Glutamatergic neuron (in vitro differentiated cells): ENCODE measurements around the gene USP25. TPM values are rescaled to one million over a fixed set of nuclear protein-coding genes. Genes with fewer than 3 reads are reported as not detected.

ENCODE experiments used
- DNase-seq: peaks from one replicate; pipeline ENCODE4 v3.0.0; 2022
- H3K27ac Mint-ChIP-seq: one replicate; pipeline ENCODE4 v1.8.0; 2020; ENCODE audit warnings: mild to moderate bottlenecking, mixed read lengths, inconsistent platforms; ENCODE audit not compliant: unreplicated experiment
- H3K27me3 Mint-ChIP-seq: one replicate; pipeline ENCODE4 v1.8.0; 2020; ENCODE audit warnings: mild to moderate bottlenecking, moderate library complexity, mixed read lengths, inconsistent platforms; ENCODE audit not compliant: unreplicated experiment
- H3K36me3 Mint-ChIP-seq: one replicate; pipeline ENCODE4 v1.8.0; 2020; ENCODE audit warnings: mild to moderate bottlenecking, mixed read lengths, inconsistent platforms; ENCODE audit not compliant: unreplicated experiment
- H3K4me1 Mint-ChIP-seq: one replicate; pipeline ENCODE4 v1.8.0; 2020; ENCODE audit warnings: mild to moderate bottlenecking, low read depth, mixed read lengths, inconsistent platforms; ENCODE audit not compliant: unreplicated experiment
- H3K4me3 Mint-ChIP-seq: one replicate; pipeline ENCODE4 v1.8.0; 2020; ENCODE audit warnings: mild to moderate bottlenecking, mixed read lengths, inconsistent platforms; ENCODE audit not compliant: unreplicated experiment
- H3K9me3 Mint-ChIP-seq: one replicate; pipeline ENCODE4 v1.8.0; 2020; ENCODE audit warnings: mild to moderate bottlenecking, moderate library complexity, mixed read lengths, inconsistent platforms; ENCODE audit not compliant: unreplicated experiment
- total RNA-seq: library from RNA; stranded (reverse); fragmentation: NEBNext Ultra II Directional; extraction: Animal tissue kit (Norgen Biotek cat#: 25700); gene quantifications from one replicate; pipeline ENCODE4 v1.2.1, GENCODE V29; 2021; ENCODE audit not compliant: unreplicated experiment
- TF ChIP-seq, protein P1 (sequence below): fragments of 200-600 bp; sonication (generic); IDR thresholded peaks from one replicate; pipeline ENCODE4 v1.5.0; 2021; ENCODE audit not compliant: partially characterized antibody, unreplicated experiment

USP25 gene
- total RNA-seq, 1 donor from 2014 or later = 16.3 TPM

DNA sequence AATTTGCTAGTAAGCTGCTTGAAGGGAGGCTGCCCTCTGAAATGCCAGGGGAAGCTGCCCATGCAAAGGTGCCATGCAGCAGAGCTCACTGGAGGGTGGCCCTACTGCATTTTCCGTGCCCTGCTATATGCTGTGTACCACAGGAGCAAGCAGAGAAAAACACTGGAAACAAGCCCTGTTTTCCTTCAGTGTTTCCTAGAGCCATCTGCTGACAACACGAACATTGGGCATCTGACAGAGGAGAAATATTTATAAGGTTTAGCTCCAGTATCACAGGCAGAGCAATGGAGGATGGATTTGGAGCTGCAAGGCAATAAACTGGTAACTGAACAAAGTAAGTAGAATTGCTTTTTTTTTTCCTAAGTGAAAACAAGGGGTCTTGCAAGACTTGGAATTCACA, 198.4 kb downstream of the USP25 start:
- H3K9me3 Mint-ChIP-seq = peaks cover 2% of the 10 kb centered on the region
- no peak overlapping the region for H3K27ac Mint-ChIP-seq
- H3K4me3 Mint-ChIP-seq = no peak overlapping the region
- no peak for DNase-seq
- H3K27me3 Mint-ChIP-seq = no peaks in the 10 kb centered on the region
- H3K4me1 Mint-ChIP-seq = no peaks in the 10 kb centered on the region
- TF ChIP-seq, protein P1, sequence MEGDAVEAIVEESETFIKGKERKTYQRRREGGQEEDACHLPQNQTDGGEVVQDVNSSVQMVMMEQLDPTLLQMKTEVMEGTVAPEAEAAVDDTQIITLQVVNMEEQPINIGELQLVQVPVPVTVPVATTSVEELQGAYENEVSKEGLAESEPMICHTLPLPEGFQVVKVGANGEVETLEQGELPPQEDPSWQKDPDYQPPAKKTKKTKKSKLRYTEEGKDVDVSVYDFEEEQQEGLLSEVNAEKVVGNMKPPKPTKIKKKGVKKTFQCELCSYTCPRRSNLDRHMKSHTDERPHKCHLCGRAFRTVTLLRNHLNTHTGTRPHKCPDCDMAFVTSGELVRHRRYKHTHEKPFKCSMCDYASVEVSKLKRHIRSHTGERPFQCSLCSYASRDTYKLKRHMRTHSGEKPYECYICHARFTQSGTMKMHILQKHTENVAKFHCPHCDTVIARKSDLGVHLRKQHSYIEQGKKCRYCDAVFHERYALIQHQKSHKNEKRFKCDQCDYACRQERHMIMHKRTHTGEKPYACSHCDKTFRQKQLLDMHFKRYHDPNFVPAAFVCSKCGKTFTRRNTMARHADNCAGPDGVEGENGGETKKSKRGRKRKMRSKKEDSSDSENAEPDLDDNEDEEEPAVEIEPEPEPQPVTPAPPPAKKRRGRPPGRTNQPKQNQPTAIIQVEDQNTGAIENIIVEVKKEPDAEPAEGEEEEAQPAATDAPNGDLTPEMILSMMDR = no peak
- no peaks in the 10 kb centered on the region for H3K36me3 Mint-ChIP-seq

DNA sequence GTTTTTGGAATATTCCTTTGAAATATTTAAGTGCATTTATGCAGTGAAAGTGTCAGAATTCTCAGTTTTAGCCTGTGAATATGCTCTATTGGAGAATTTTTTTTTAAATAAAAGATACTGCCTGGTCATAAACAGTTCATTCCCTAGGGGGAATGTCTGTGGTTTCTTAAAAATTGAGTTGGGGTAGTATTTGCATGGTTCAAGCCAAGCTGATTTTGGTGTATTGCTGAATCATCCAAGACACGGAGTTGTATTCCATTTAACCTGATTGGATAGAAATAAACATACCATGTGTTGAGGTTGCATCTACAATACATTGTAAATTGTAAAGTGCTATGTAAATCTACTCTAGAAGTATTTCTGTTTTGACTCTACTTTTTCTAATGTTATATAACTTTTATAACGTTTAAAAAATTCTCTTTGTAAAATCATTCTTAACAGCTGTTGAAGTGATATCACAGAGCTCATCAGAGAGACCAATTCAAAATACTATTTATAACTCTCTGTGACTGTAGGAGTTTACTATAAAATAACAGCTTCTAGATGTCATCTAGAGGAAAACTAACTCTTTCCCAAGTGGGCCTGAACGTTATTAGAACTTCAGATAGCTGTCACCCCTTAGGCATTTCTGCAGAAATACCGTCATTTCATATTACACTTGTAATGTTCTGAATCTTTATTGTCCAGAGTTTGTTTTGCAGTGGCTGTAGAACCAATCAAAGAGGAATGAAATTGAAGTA, 199.1 kb downstream of the USP25 start:
- H3K27me3 Mint-ChIP-seq = no peaks in the 10 kb centered on the region
- DNase-seq = no peak
- H3K36me3 Mint-ChIP-seq = no peaks in the 10 kb centered on the region
- H3K9me3 Mint-ChIP-seq = peaks cover 2% of the 10 kb centered on the region
- no peaks in the 10 kb centered on the region for H3K4me1 Mint-ChIP-seq
- TF ChIP-seq, protein P1 = no peak
- no peak overlapping the region for H3K27ac Mint-ChIP-seq
- H3K4me3 Mint-ChIP-seq = no peak overlapping the region

DNA sequence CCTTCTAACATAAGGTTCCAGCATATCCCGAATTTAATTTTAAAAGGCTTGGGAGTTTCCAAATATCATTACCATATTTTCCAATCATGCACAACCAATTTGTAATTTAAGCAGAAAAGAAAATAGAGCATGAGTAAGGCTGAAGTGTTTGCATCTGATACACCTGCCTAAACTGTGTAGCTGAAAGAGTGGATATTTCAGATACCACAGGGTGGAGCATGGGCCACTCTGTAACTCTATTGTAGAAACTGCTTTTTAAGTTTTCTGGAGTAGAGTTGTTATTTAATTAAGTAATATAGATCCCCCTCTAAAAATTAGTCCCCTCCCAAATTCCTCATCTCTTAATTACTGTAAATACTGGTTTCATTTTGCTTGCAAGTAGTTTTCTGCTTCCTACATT, 199.8 kb downstream of the USP25 start:
- H3K9me3 Mint-ChIP-seq = peaks cover under 1% of the 10 kb centered on the region
- H3K4me1 Mint-ChIP-seq = no peaks in the 10 kb centered on the region
- H3K27ac Mint-ChIP-seq = no peak overlapping the region
- no peak overlapping the region for H3K4me3 Mint-ChIP-seq
- H3K36me3 Mint-ChIP-seq = no peaks in the 10 kb centered on the region
- TF ChIP-seq, protein P1 = no peak
- DNase-seq = no peak
- H3K27me3 Mint-ChIP-seq = no peaks in the 10 kb centered on the region
